Measurements from ENCODE around the gene VPS33B.

Gene VPS33B

GRCh38 chr15:90994059-90994416 is 28.4 kb downstream of the VPS33B start:
- TF ChIP-seq CTCF (IDR thresholded peaks at IDR 0.05; ENCODE audit: insufficient read depth, low read depth, low read length, missing control alignments) = no peak
- peak; percentile 27 for DNase-seq (ENCODE audit: low read depth)
- peak overlapping the region; percentile 98 for H3K4me3 ChIP-seq (ENCODE audit: low read depth, low read length)

GRCh38 chr15:90991587-90992285 is 30.7 kb downstream of the VPS33B start:
- H3K4me3 ChIP-seq (ENCODE audit: low read depth, low read length) = no peak overlapping the region
- DNase-seq (ENCODE audit: low read depth) = no peak

DNA sequence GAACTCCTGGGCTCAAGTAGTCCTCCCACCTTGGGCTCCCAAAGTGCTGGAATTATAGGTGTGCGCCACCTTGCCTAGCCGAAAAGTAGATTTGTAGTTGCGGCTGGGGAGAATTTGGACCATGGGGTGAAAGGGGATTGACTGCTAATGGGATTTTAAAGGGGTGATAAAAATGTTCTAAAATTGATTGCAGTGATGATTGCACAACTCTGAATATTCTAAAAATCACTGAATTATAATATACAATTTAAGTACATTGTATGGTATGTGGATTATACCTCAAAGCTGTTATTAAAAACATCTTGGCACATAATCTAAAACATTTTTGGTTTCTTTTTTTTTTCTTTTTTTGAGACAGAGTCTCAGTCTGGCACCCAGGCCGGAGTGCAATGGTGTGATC is 31.9 kb downstream of the VPS33B start:
- H3K4me3 ChIP-seq (ENCODE audit: low read depth, low read length) = no peak overlapping the region
- TF ChIP-seq CTCF (IDR thresholded peaks at IDR 0.05; ENCODE audit: insufficient read depth, low read depth, low read length, missing control alignments) = no peak
- DNase-seq (ENCODE audit: low read depth) = no peak

More at GRCh38 chr15:90991587-90992285, 30.7 kb downstream of the VPS33B start:
- no peak for TF ChIP-seq CTCF (IDR thresholded peaks at IDR 0.05; ENCODE audit: insufficient read depth, low read depth, low read length, missing control alignments)

DNA sequence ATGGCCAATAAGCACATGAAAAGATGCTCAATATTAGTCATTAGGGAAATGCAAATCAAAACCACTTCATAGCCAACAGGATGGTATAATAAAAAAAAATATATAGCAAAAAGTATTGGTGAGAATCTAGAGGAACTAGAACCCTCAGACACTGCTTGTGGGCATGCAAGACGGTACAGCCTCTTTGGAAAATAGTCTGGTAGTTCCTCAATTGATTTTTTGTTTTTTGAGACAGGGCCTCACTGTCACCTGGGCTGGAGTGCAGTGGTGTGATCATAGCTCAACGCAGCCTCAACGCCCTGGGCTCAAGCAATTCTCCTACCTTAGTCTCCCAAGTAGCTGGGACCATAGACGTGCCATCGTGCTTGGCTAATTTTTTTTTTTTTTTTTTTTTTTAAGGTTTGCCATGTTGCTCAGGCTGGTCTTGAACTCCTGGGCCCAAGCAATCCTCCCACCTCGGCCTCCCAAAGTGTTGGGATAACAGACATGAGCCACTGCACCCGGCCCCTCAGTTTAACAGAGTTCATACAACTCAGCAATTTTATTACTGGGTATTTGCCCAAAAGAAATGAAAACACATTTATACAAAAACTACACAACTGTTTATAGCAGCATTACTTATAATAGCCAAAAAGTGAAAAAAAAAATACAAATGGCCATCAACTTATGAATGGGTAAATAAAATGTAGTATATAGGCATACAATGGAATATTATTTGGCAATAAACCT is 33.2 kb downstream of the VPS33B start:
- no peak for TF ChIP-seq CTCF (IDR thresholded peaks at IDR 0.05; ENCODE audit: insufficient read depth, low read depth, low read length, missing control alignments)
- peak; percentile 36 for DNase-seq (ENCODE audit: low read depth)
- peak overlapping the region; percentile 30 for H3K4me3 ChIP-seq (ENCODE audit: low read depth, low read length)

- peak; percentile 29 for DNase-seq (ENCODE audit: low read depth)
- peak overlapping the region; percentile 30 for H3K4me3 ChIP-seq (ENCODE audit: low read depth, low read length)
- TF ChIP-seq CTCF (IDR thresholded peaks at IDR 0.05; ENCODE audit: insufficient read depth, low read depth, low read length, missing control alignments) = no peak
Observed at GRCh38 chr15:90988296-90988695, 34.1 kb downstream of the VPS33B start.

- peak; percentile 50 for DNase-seq (ENCODE audit: low read depth)
- TF ChIP-seq CTCF (IDR thresholded peaks at IDR 0.05; ENCODE audit: insufficient read depth, low read depth, low read length, missing control alignments) = no peak
- H3K4me3 ChIP-seq (ENCODE audit: low read depth, low read length) = peak overlapping the region; percentile 30
Observed at GRCh38 chr15:90987561-90988141, 34.7 kb downstream of the VPS33B start.

All from GM12865 (cell line).